Prostate gland (tissue), 2 donors: ENCODE results near the gene PLIN5.

Source experiments
- CTCF ChIP-seq, 4 experiments: fragments of 200-600 bp in 2 of 4; fragments of 450-650 bp in 2 of 4; sonication (generic) in 2 of 4; IDR thresholded peaks; 1 replicate in 3 of 4; 2 replicates in 1 of 4; pipeline ENCODE4 v1.5.1; 2016 to 2019; ENCODE audit warnings: antibody characterized with exemption in 4 of 4, mild to moderate bottlenecking in 2 of 4, moderate library complexity in 2 of 4
- POLR2A ChIP-seq: fragments of 450-650 bp; IDR thresholded peaks from one replicate; pipeline ENCODE4 v1.6.1; 2016; ENCODE audit warnings: antibody characterized with exemption, mild to moderate bottlenecking
- POLR2AphosphoS5 ChIP-seq: sonication (generic); formaldehyde crosslinking; IDR thresholded peaks from one replicate; pipeline ENCODE4 v1.6.1; 2017; ENCODE audit warnings: antibody characterized with exemption

- TF ChIP-seq CTCF (IDR thresholded peaks at IDR 0.05) (no peak), POLR2A (no peak), POLR2AphosphoS5 (no peak)
These were observed 31.5 kb upstream of the PLIN5 start for GRCh38 chr19:4566402-4567051.
